ENCODE measurements around the gene FBN2. TPM values are rescaled to one million over a fixed set of nuclear protein-coding genes. Genes with fewer than 3 reads are reported as not detected.

Gene FBN2
- total RNA-seq, 1 experiment from 2014 or later, result 0.42 TPM

DNA sequence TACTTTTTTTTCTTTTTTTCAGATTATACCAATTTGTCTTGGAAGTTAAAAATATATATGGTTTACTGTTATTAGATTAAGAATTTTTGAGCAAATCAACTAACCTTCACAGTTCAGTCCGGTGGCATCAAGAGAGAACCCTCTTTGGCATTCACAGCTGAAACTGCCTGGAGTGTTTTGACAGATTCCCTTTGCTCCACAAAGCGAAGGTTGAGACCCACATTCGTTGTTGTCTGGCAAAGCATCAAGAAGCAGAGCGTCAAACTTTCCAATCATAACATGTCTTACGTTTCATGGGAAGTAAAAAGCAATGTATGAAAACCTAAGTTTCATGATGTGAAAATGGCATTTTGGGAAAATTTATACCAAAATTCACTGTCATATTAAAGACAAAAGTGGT is 264.3 kb downstream of the FBN2 start (continued):
- TF ChIP-seq POLR2AphosphoS5 (IDR thresholded peaks at IDR 0.05; ENCODE audit: low read depth, low read length), result no peak
- TF ChIP-seq FOSL1 (IDR thresholded peaks at IDR 0.05; ENCODE audit: low read depth), result no peak
- no peak for TF ChIP-seq POLR2A (IDR thresholded peaks at IDR 0.05; ENCODE audit: borderline replicate concordance, extremely low read depth, insufficient read depth, insufficient read length)
- no peak for TF ChIP-seq TCF7L2 (IDR thresholded peaks at IDR 0.05; ENCODE audit: borderline replicate concordance, extremely low read depth, insufficient read depth, insufficient read length)

DNA sequence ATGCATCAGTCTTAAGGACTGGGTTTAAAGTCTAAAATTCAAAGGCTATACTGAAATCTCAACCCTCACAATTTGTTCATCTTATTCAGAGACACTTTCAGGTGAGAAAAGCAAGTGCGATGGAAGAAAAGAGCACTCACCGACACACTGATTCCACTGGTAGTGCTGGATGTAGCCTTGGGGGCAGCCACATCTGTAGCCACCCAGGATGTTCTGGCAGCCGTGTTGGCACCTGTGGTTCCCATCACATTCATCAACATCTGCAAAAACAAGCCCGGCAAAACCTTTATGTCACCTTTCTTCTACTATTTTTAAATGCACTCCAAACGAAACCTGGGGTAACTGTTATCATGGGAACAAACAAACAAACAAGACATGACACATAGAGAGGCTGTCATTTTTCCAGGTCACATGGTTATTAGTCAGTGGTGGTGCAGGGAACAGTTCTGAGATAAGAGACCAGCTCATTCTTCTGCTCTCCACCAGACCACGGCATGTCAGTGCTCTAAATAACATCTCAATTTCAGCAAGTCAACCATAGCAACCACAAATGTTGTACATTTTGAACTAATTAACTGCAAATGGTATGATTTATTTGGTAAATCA is 266.1 kb downstream of the FBN2 start:
- H3K4me2 ChIP-seq (ENCODE audit: low read length), result peak overlapping the region; percentile 37; the same call in 1 of the 2 replicates
- BruUV-seq (replicated peaks), result no TSS peak
- no peaks in the 10 kb centered on the region for H3K9me2 ChIP-seq (ENCODE audit: insufficient read depth)
- no peaks in the 10 kb centered on the region for H3K27me3 ChIP-seq (ENCODE audit: insufficient read depth, low read length)
- ChIA-PET POLR2A (interaction anchor here (1.0 kb wide), 1 partner anchor 12 kb away, joined by 4 read pairs; no protein-coding TSS in a partner anchor), RAD21 (ENCODE audit: low non-redundant PET in 1 of 2, low total read pairs in 2 of 2, uncharacterized antibody in 2 of 2, unreplicated experiment in 2 of 2) (no interaction called here), CTCF (no interaction called here)
- H3K79me2 ChIP-seq (ENCODE audit: insufficient read depth, low read length), result no peaks in the 10 kb centered on the region
- intact Hi-C loops (cut with micrococcal nuclease), result no loop called here
- peaks cover 0 to 6% of the 10 kb centered on the region in 2 experiments; a peak in 2 of 4 replicates for H3K4me1 ChIP-seq (ENCODE audit: control insufficient read depth in 1 of 2, insufficient read depth in 2 of 2, low read length in 2 of 2)
- no peaks in the 10 kb centered on the region for H4K20me1 ChIP-seq (ENCODE audit: insufficient read depth)
- ATAC-seq (peak; percentile 82), DNase-seq (ENCODE audit: low read depth, low spot score) (peak; percentile 43)
- H2AFZ ChIP-seq (ENCODE audit: low read depth, low read length, poor library complexity, severe bottlenecking), result no peak overlapping the region
- no peak overlapping the region for H3K9ac ChIP-seq (ENCODE audit: low read length)
- H3K9me3 ChIP-seq (ENCODE audit: control insufficient read depth in 1 of 2, insufficient read depth in 1 of 2, low read depth in 1 of 2, low read length in 2 of 2), result no peaks in the 10 kb centered on the region
- no peak overlapping the region for H3K27ac ChIP-seq (ENCODE audit: low read depth, low read length)
- H3K36me3 ChIP-seq (ENCODE audit: control insufficient read depth in 1 of 2, insufficient read depth in 2 of 2, low read length in 2 of 2), result no peaks in the 10 kb centered on the region
- TF ChIP-seq ELF1 (IDR thresholded peaks at IDR 0.05; ENCODE audit: borderline replicate concordance, low read depth), result no peak
- no peak for TF ChIP-seq EGR1 (IDR thresholded peaks at IDR 0.05; ENCODE audit: low read depth)
- TF ChIP-seq CBX3 (IDR thresholded peaks at IDR 0.05; ENCODE audit: low read depth), result no peak
- no peak for TF ChIP-seq EZH2 (IDR thresholded peaks at IDR 0.05)
- TF ChIP-seq SP1 (IDR thresholded peaks at IDR 0.05; ENCODE audit: low read depth), result no peak
- TF ChIP-seq SIN3A (IDR thresholded peaks at IDR 0.05; ENCODE audit: low read depth), result no peak
- no peak for TF ChIP-seq CEBPB (IDR thresholded peaks at IDR 0.05; ENCODE audit: low read depth)
- TF ChIP-seq, protein P1, sequence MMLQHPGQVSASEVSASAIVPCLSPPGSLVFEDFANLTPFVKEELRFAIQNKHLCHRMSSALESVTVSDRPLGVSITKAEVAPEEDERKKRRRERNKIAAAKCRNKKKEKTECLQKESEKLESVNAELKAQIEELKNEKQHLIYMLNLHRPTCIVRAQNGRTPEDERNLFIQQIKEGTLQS (IDR thresholded peaks at IDR 0.05), result no peak
- no peak for TF ChIP-seq ZNF274 (IDR thresholded peaks at IDR 0.05; ENCODE audit: low read depth, low read length)
- no peak for TF ChIP-seq EZH2phosphoT487 (IDR thresholded peaks at IDR 0.05; ENCODE audit: borderline replicate concordance)
- no peak for TF ChIP-seq POLR2A (IDR thresholded peaks at IDR 0.05; ENCODE audit: borderline replicate concordance, extremely low read depth, insufficient read depth, insufficient read length)
- no peak for TF ChIP-seq SRF (IDR thresholded peaks at IDR 0.05; ENCODE audit: low read depth)
- no peak for TF ChIP-seq YY1 (IDR thresholded peaks at IDR 0.05; ENCODE audit: extremely low read depth, insufficient replicate concordance, low read depth, low read length)
- TF ChIP-seq, protein P2, sequence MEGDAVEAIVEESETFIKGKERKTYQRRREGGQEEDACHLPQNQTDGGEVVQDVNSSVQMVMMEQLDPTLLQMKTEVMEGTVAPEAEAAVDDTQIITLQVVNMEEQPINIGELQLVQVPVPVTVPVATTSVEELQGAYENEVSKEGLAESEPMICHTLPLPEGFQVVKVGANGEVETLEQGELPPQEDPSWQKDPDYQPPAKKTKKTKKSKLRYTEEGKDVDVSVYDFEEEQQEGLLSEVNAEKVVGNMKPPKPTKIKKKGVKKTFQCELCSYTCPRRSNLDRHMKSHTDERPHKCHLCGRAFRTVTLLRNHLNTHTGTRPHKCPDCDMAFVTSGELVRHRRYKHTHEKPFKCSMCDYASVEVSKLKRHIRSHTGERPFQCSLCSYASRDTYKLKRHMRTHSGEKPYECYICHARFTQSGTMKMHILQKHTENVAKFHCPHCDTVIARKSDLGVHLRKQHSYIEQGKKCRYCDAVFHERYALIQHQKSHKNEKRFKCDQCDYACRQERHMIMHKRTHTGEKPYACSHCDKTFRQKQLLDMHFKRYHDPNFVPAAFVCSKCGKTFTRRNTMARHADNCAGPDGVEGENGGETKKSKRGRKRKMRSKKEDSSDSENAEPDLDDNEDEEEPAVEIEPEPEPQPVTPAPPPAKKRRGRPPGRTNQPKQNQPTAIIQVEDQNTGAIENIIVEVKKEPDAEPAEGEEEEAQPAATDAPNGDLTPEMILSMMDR (IDR thresholded peaks at IDR 0.05 in 2 of 3, conservative IDR thresholded peaks at IDR 0.05 in 1 of 3; ENCODE audit: borderline replicate concordance in 1 of 3, insufficient read depth in 1 of 3, low read depth in 2 of 3, low read length in 2 of 3), result no peak
- no peak for TF ChIP-seq RAD21 (IDR thresholded peaks at IDR 0.05; ENCODE audit: low read depth)
- H3K4me3 ChIP-seq (replicated peaks in 1 of 2; ENCODE audit: low read depth in 1 of 2, low read length in 2 of 2), result no peak overlapping the region
